ENCODE measurements around the gene ACOT2. TPM values are rescaled to one million over a fixed set of nuclear protein-coding genes. Genes with fewer than 3 reads are reported as not detected.
A peak's percentile ranks its signal among the peaks of the same experiment; 100 is the strongest.
"Not testable (repeated sequence)": the region's sequence is repeated elsewhere in the genome, so short reads cannot be mapped to it uniquely, and the experiment has no call there.

ACOT2 gene
- total and polyA plus RNA-seq, 2 experiments from 2014 or later: 67.1 to 92.4 TPM

DNA sequence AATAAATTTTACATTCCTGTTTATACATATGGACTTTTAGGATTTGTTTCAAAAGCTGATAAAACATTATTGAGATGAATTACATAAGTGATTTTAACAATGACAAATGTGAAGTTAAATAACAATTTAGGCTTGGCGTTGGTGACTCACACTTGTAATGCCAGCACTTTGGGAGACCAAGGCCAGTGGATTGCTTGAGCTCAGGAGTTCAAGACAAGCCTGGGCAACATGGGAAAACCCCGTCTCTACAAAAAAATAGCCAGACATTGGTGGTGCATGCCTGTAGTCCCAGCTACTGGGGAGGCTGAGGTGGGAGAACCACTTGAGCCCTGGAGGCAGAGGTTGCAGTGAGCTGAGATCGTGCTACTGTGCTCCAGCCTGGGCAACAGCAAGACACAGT, 7.4 kb downstream of the ACOT2 start:
- Histone ChIP-seq H3K27ac (no peak overlapping the region), H3K36me3 (no peaks in the 10 kb centered on the region), H3K9me3 (ENCODE audit: low read depth) (no peaks in the 10 kb centered on the region), H3K27me3 (no peaks in the 10 kb centered on the region), H3K4me3 (no peak overlapping the region), H3K4me1 (ENCODE audit: low read depth) (no peaks in the 10 kb centered on the region)
- no peak for DNase-seq (ENCODE audit: low read depth in 1 of 2, low spot score in 1 of 2)
- TF ChIP-seq, protein P1, sequence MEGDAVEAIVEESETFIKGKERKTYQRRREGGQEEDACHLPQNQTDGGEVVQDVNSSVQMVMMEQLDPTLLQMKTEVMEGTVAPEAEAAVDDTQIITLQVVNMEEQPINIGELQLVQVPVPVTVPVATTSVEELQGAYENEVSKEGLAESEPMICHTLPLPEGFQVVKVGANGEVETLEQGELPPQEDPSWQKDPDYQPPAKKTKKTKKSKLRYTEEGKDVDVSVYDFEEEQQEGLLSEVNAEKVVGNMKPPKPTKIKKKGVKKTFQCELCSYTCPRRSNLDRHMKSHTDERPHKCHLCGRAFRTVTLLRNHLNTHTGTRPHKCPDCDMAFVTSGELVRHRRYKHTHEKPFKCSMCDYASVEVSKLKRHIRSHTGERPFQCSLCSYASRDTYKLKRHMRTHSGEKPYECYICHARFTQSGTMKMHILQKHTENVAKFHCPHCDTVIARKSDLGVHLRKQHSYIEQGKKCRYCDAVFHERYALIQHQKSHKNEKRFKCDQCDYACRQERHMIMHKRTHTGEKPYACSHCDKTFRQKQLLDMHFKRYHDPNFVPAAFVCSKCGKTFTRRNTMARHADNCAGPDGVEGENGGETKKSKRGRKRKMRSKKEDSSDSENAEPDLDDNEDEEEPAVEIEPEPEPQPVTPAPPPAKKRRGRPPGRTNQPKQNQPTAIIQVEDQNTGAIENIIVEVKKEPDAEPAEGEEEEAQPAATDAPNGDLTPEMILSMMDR (IDR thresholded peaks at IDR 0.05; ENCODE audit: low read depth, low read length): no peak

DNA sequence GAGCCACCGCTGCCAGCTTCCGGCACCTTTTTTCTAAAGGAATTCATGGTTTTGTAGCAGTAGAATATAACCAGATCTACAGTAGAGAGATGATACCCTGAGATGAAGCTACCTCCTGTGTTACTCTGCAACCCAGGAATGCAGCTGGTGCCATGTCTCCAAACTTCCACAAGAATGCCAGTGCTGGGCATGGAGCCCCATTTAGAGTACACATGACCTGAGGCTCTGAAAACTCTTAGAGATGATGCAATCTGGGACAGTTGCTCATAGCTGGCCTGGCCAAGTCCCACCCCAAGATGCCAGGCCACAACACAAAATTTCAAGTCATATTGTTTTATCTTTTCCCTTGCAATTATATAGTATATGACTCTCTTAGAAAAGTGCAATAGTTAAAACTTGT, 8.2 kb downstream of the ACOT2 start:
- H3K4me3 ChIP-seq; H3K27me3 ChIP-seq; H3K36me3 ChIP-seq; H3K4me1 ChIP-seq (ENCODE audit: low read depth); DNase-seq (ENCODE audit: low read depth in 1 of 2, low spot score in 1 of 2); H3K27ac ChIP-seq; H3K9me3 ChIP-seq (ENCODE audit: low read depth): not testable (repeated sequence)

DNA sequence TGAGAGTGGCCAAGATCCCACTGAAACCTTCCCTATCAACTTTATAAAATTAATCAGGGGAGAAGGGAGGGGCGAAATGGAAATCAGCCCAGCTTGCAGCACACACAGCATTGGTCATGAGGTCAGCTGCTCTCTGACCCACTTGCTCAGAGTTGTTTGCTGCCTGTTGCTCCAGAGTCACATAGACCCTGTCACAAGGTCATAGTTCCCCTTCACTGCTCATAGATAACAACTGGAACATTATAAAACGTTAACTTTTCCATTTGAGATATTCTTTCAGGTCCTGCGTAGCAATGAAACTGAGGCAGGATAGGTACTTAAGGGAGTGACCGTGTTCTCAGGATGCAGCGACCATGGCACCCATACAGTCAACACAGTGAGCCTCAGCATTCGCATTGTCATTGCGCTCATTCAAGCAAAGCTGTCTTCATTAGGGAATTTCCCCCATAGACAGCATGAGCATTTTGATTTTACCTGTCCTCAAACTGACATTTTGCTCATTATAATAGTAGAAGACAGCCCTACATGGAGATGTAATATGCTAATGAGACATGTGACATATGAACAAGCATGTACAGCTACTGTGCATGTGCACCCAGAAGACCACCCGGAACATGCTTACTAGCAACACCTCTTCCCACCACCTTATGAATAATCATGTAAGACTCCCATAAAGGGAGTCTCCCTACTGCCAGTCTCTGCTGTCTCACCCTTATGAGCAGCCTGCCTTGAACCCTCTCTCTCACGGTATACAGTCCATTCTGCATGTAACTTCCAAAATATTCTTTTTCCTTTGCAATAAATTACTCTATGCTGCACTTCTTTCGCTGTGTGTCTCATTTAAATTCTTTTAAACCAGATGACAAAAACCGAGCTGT, 13.3 kb downstream of the ACOT2 start:
- not testable (repeated sequence) for H3K36me3 ChIP-seq; H3K4me1 ChIP-seq (ENCODE audit: low read depth); H3K27me3 ChIP-seq; H3K4me3 ChIP-seq; H3K9me3 ChIP-seq (ENCODE audit: low read depth); DNase-seq (ENCODE audit: low read depth in 1 of 2, low spot score in 1 of 2); H3K27ac ChIP-seq

DNA sequence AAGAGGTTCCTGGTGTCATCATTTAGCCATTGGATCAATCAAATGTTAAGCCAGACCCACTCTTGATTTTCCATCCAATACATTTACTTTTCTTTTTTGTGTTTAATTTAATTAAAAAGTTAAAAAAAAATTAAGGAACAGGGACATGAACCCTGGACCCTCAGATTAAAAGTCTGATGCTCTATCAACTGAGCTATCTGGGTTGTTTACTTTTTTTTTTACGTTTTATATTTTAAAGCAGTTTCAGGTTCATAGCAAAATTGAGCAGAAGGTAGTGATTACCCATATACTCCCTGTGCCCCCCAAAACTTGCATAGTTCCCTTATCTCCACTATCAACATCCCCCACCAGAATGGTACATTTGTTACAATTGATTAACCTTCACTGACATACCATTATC, 19.7 kb downstream of the ACOT2 start:
- DNase-seq (ENCODE audit: low read depth in 1 of 2, low spot score in 1 of 2): no peak
- H3K27ac ChIP-seq: no peak overlapping the region
- H3K4me1 ChIP-seq (ENCODE audit: low read depth): no peaks in the 10 kb centered on the region
- H3K36me3 ChIP-seq: no peaks in the 10 kb centered on the region
- no peak overlapping the region for H3K4me3 ChIP-seq
- TF ChIP-seq, protein P1 (IDR thresholded peaks at IDR 0.05; ENCODE audit: low read depth, low read length): no peak
- no peaks in the 10 kb centered on the region for H3K9me3 ChIP-seq (ENCODE audit: low read depth)
- peaks cover 21% of the 10 kb centered on the region for H3K27me3 ChIP-seq

DNA sequence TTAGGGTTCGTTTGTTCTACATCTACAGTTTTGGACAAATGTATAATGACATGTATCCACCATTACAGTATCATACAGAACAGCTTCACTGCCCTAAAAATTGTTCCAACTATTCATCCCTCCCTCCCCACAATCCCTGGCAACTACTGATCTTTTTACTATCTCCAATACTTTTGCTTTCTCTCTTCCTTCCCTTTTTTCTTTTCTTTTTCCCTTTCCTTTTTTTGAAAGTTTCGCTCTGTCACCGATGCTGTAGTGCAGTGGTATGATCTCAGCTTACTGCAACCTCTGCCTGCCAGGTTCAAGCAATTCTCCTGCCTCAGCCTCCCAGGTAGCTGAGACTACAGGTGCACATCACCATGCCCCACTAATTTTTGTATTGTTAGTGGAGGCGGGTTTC, 20.1 kb downstream of the ACOT2 start:
- Histone ChIP-seq H3K36me3 (no peaks in the 10 kb centered on the region), H3K27ac (no peak overlapping the region), H3K4me1 (ENCODE audit: low read depth) (no peaks in the 10 kb centered on the region), H3K27me3 (peaks cover 21% of the 10 kb centered on the region), H3K9me3 (ENCODE audit: low read depth) (no peaks in the 10 kb centered on the region), H3K4me3 (no peak overlapping the region)
- TF ChIP-seq, protein P1 (IDR thresholded peaks at IDR 0.05; ENCODE audit: low read depth, low read length): no peak
- no peak for DNase-seq (ENCODE audit: low read depth in 1 of 2, low spot score in 1 of 2)

DNA sequence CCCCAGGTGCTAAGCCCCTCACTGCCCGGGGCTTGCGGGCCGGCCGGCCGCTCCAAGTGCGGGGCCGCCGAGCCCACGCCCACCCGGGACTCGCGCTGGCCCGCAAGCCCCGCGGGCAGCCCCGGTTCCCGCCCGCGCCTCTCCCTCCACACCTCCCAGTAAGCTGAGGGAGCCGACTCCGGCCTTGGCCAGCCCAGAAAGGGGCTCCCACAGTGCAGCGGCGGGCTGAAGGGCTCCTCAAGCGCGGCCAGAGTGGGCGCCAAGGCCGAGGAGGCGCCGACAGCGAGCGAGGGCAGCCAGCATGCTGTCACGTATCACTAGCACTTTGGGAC, 21.6 kb downstream of the ACOT2 start:
- H3K4me3 ChIP-seq; H3K9me3 ChIP-seq (ENCODE audit: low read depth); H3K36me3 ChIP-seq; DNase-seq (ENCODE audit: low read depth in 1 of 2, low spot score in 1 of 2); H3K27ac ChIP-seq; H3K4me1 ChIP-seq (ENCODE audit: low read depth): not testable (repeated sequence)
- H3K27me3 ChIP-seq: peaks cover 21% of the 10 kb centered on the region

DNA sequence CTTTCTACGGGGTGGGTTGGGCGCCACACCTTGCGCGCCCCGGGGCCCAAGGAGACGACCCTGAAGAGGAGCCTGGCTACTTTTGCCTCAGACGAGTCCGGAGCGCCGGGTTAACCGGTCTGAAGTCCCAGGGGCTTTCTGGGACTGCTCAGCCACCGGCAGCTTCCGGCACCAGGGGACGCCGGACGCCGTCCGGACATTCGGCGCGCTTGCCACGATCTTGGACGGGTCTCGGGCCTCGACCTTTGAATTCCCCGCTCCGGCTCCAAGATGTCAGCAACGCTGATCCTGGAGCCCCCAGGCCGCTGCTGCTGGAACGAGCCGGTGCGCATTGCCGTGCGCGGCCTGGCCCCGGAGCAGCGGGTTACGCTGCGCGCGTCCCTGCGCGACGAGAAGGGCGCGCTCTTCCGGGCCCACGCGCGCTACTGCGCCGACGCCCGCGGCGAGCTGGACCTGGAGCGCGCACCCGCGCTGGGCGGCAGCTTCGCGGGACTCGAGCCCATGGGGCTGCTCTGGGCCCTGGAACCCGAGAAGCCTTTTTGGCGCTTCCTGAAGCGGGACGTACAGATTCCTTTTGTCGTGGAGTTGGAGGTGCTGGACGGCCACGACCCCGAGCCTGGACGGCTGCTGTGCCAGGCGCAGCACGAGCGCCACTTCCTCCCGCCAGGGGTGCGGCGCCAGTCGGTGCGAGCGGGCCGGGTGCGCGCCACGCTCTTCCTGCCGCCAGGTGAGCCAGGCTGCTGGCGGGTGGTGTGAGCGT, 22.9 kb downstream of the ACOT2 start, which contains the start of gene ACOT4:
Gene ACOT4 (plus strand): TSS at position 184 of the 760 bp plus-strand sequence. CDS start 87 bp downstream, at position 271.
- TF ChIP-seq, protein P1 (IDR thresholded peaks at IDR 0.05; ENCODE audit: low read depth, low read length): no peak
- H3K36me3 ChIP-seq: no peaks in the 10 kb centered on the region
- H3K9me3 ChIP-seq (ENCODE audit: low read depth): no peaks in the 10 kb centered on the region
- H3K27ac ChIP-seq: no peak within 1 kb of the TSS
- H3K4me3 ChIP-seq: peak within 1 kb of the TSS; percentile 18
- H3K4me1 ChIP-seq (ENCODE audit: low read depth): no peaks in the 10 kb centered on the region
- peak; percentile 28 to 55 for DNase-seq (ENCODE audit: low read depth in 1 of 2, low spot score in 1 of 2)
- peaks cover 21% of the 10 kb centered on the region for H3K27me3 ChIP-seq
